GM12878 (cell line): ENCODE measurements around the gene VRK3. TPM values are rescaled to one million over a fixed set of nuclear protein-coding genes. Genes with fewer than 3 reads are reported as not detected.
"Not testable (repeated sequence)": the region's sequence is repeated elsewhere in the genome, so short reads cannot be mapped to it uniquely, and the experiment has no call there.

Experiments used
- ATAC-seq: fragments of 200-7000 bp; cut with Tn5 transposase; 3 replicates; pipeline ENCODE4 v1.9.1; 2020; ENCODE audit warnings: mild to moderate bottlenecking, moderate library complexity
- BruUV-seq: library from RNA; stranded (reverse); fragments of 400-500 nt; replicated peaks from 2 replicates; lab custom pipeline; 2021; lab: Mats Ljungman, UMichigan
- CTCF ChIA-PET: fragments of 300-600 bp; sonication (Branson Sonifier 250); formaldehyde crosslinking; extraction: SDS; loops from one replicate; lab custom pipeline; 2021; ENCODE audit warnings: inconsistent platforms; lab: Yijun Ruan, JAX
- POLR2A ChIA-PET: fragments of 350-600 bp; formaldehyde crosslinking; extraction: SDS; loops from one replicate; lab custom pipeline; 2021; ENCODE audit warnings: inconsistent platforms; lab: Charles Lee
- RAD21 ChIA-PET: fragments of 300-600 bp; sonication (Branson Sonifier 250); formaldehyde crosslinking; loops from one replicate; lab custom pipeline; 2023; ENCODE audit warnings: antibody characterized with exemption; ENCODE audit not compliant: unreplicated experiment; lab: Charles Lee
- SMC1A ChIA-PET: fragments of 300-600 bp; sonication (Branson Sonifier 250); formaldehyde crosslinking; loops from one replicate; lab custom pipeline; 2023; ENCODE audit not compliant: unreplicated experiment, uncharacterized antibody; lab: Charles Lee
- DNase-seq: peaks from one replicate; pipeline ENCODE4 v3.0.0-alpha.2; 2011; ENCODE audit warnings: low read depth, low spot score
- FAIRE-seq: peaks from 3 replicates; lab custom pipeline; 2011; peaks lifted over from hg19 to GRCh38; lab: Jason Lieb, UNC
- H2AFZ ChIP-seq: 2 replicates; pipeline ENCODE4 v1.6.0; 2011; ENCODE audit warnings: low read depth, low read length, control low read depth; ENCODE audit not compliant: control insufficient read depth
- H3K27ac ChIP-seq: 2 replicates; pipeline ENCODE4 v1.5.1; 2011; ENCODE audit warnings: control low read depth; ENCODE audit not compliant: control insufficient read depth, insufficient read depth
- H3K27me3 ChIP-seq, 2 experiments: replicated peaks in 1 of 2; 2 replicates each; pipeline versions ENCODE4 v1.6.0 to v1.6.1; 2011; ENCODE audit warnings: low read length in 1 of 2; ENCODE audit not compliant: control insufficient read depth in 2 of 2, insufficient read depth in 2 of 2
- H3K36me3 ChIP-seq, 2 experiments: 2 replicates each; pipeline ENCODE4 v1.5.1; 2011; ENCODE audit warnings: low read length in 1 of 2; ENCODE audit not compliant: control insufficient read depth in 2 of 2, insufficient read depth in 2 of 2
- H3K4me1 ChIP-seq: 2 replicates; pipeline ENCODE4 v1.6.1; 2011; ENCODE audit warnings: mild to moderate bottlenecking, low read length, moderate library complexity, mixed read lengths; ENCODE audit not compliant: control insufficient read depth, insufficient read depth
- H3K4me2 ChIP-seq: 2 replicates; pipeline ENCODE4 v1.6.0; 2011; ENCODE audit warnings: control low read depth; ENCODE audit not compliant: control insufficient read depth, insufficient read depth
- H3K4me3 ChIP-seq: fragments of 200-600 bp; sonication (generic); 2 replicates; pipeline ENCODE4 v1.5.1; 2016
- H3K79me2 ChIP-seq: 2 replicates; pipeline ENCODE4 v1.6.0; 2011; ENCODE audit warnings: low read length; ENCODE audit not compliant: control insufficient read depth, insufficient read depth
- H3K9ac ChIP-seq: 2 replicates; pipeline ENCODE4 v1.8.0; 2011; ENCODE audit warnings: low read length, control low read depth, mixed read lengths; ENCODE audit not compliant: control insufficient read depth, insufficient read depth
- H3K9me3 ChIP-seq: replicated peaks from 3 replicates; pipeline ENCODE4 v1.5.1; 2011; ENCODE audit warnings: mild to moderate bottlenecking, low read length; ENCODE audit not compliant: control insufficient read depth, insufficient read depth
- H4K20me1 ChIP-seq: 2 replicates; pipeline ENCODE4 v1.6.0; 2011; ENCODE audit not compliant: control insufficient read depth, insufficient read depth
- ASH2L ChIP-seq: fragments of 300-600, 200-600 bp; sonication (generic); IDR thresholded peaks from 2 replicates; pipeline ENCODE4 v1.6.1; 2017; ENCODE audit warnings: low read depth, mild to moderate bottlenecking, borderline replicate concordance
- CHD2 ChIP-seq: IDR thresholded peaks from 2 replicates; pipeline ENCODE4 v1.6.1; 2011; ENCODE audit warnings: low read depth, low read length, improper control_type of control experiment, borderline replicate concordance
- ETV6 ChIP-seq, 2 experiments: fragments of 450-650 bp in 1 of 2; IDR thresholded peaks in 1 of 2; conservative IDR thresholded peaks in 1 of 2; 2 replicates each; pipeline ENCODE4 v1.6.1; 2014; ENCODE audit warnings: antibody characterized with exemption in 1 of 2, borderline replicate concordance in 1 of 2, low read depth in 1 of 2, mild to moderate bottlenecking in 1 of 2, moderate library complexity in 1 of 2
- HDAC2 ChIP-seq: fragments of 200-600 bp; sonication (generic); IDR thresholded peaks from 2 replicates; pipeline ENCODE4 v1.6.1; 2017
- NR2C2 ChIP-seq: IDR thresholded peaks from 2 replicates; pipeline ENCODE4 v1.6.1; 2011; ENCODE audit warnings: borderline replicate concordance, low read depth; ENCODE audit not compliant: control insufficient read depth, insufficient read length
- POLR2AphosphoS5 ChIP-seq: IDR thresholded peaks from 2 replicates; pipeline ENCODE4 v1.6.1; 2011; ENCODE audit warnings: mild to moderate bottlenecking, low read length, inconsistent platforms
- REST ChIP-seq: IDR thresholded peaks from 2 replicates; pipeline ENCODE4 v1.6.1; 2012; ENCODE audit warnings: mild to moderate bottlenecking, low read depth, low read length
- SP1 ChIP-seq: IDR thresholded peaks from one replicate; pipeline ENCODE4 v1.6.1; 2011; ENCODE audit warnings: low read depth, low read length
- TCF12 ChIP-seq: IDR thresholded peaks from 2 replicates; pipeline ENCODE4 v1.6.1; 2011; ENCODE audit warnings: low read depth, mild to moderate bottlenecking, low read length
- ZBTB11 ChIP-seq: fragments of 450-650 bp; formaldehyde crosslinking; IDR thresholded peaks from 2 replicates; pipeline ENCODE4 v1.5.0; 2022; ENCODE audit warnings: mild to moderate bottlenecking, missing genetic modification characterization
- WGBS: methylation state at CpG from one replicate; pipeline ENCODE4 v1.1.6; 2016; ENCODE audit warnings: low lambda C conversion rate; ENCODE audit not compliant: insufficient replicate concordance, insufficient coverage; ENCODE audit errors: missing lambda C conversion rate; 5-methylcytosine and 5-hydroxymethylcytosine counted together
- in situ Hi-C: fragments of 300-500 bp; cut with MboI; formaldehyde crosslinking; loops from 9 replicates; pipeline ENCODE4 v1.14.3; 2018; ENCODE audit warnings: mixed read lengths
- intact Hi-C: fragments of 100-400 bp; cut with micrococcal nuclease; formaldehyde crosslinking; loops from one replicate; pipeline ENCODE4 v1.14.2; 2022; ENCODE audit not compliant: unreplicated experiment
- polyA plus RNA-seq, 11 experiments: library from polyadenylated mRNA; depleted of rRNA in 4 of 11; unstranded in 6 of 11; stranded (reverse) in 5 of 11; fragments of >200 nt; fragmentation: Nextera tagmentation in 4 of 11; fragmentation: Illumina TruSeq in 1 of 11; extraction: Ambion mirVana in 4 of 11; extraction: Trizol in 1 of 11; gene quantifications; 1 replicate in 1 of 11; 2 replicates in 10 of 11; pipeline versions ENCODE4 v1.2.1 to v1.2.3, GENCODE V29; 2011 to 2016; ENCODE audit warnings: inconsistent platforms in 2 of 11, missing spikeins in 2 of 11, low read depth in 1 of 11
- total RNA-seq, 4 experiments: library from RNA; depleted of rRNA in 3 of 4; stranded (reverse); fragments of >200 nt in 3 of 4; fragmentation: Illumina TruSeq in 1 of 4; extraction: Trizol in 1 of 4; gene quantifications; 2 replicates each; pipeline versions ENCODE4 v1.2.1 to v1.2.3, GENCODE V29; 2013 to 2021

The VRK3 gene
- total and polyA plus RNA-seq, 10 of the 15 experiments (the other 5 are each of a cell fraction or from before 2014, with no cell fraction given), result 17.3 to 61.9 (median 35.5) TPM

- H3K4me3 ChIP-seq, ATAC-seq, FAIRE-seq, H3K4me2 ChIP-seq, H3K9me3 ChIP-seq, RAD21 ChIA-PET, BruUV-seq, H3K9ac ChIP-seq, H3K27me3 ChIP-seq, DNase-seq, H3K79me2 ChIP-seq, H3K27ac ChIP-seq, H3K36me3 ChIP-seq, H3K4me1 ChIP-seq, intact Hi-C loops, CTCF ChIA-PET, H4K20me1 ChIP-seq, in situ Hi-C loops, SMC1A ChIA-PET, H2AFZ ChIP-seq: not testable (repeated sequence)
- WGBS, result 0% methylated on average over 4 of the region's 9 CpGs
- POLR2A ChIA-PET, result interaction anchor here (0.6 kb wide), 1 partner anchor 847 kb away, joined by 3 read pairs; no protein-coding TSS in a partner anchor
These were observed 55.8 kb downstream of the VRK3 start for GRCh38 chr19:49969355-49969754.

- RAD21 ChIA-PET, result no interaction called here
- ATAC-seq (no peak), FAIRE-seq (no peak), DNase-seq (no peak)
- H3K9me3 ChIP-seq, result no peaks in the 10 kb centered on the region
- WGBS, result 9% methylated on average over 4 of the region's 5 CpGs
- in situ Hi-C loops, result no loop called here
- no peaks in the 10 kb centered on the region for H3K79me2 ChIP-seq
- BruUV-seq, result no TSS peak
- CTCF ChIA-PET, result no interaction called here
- no peak overlapping the region for H3K27ac ChIP-seq
- H3K4me3 ChIP-seq, result no peak overlapping the region
- H3K27me3 ChIP-seq, result no peaks in the 10 kb centered on the region
- intact Hi-C loops, result no loop called here
- POLR2A ChIA-PET, result no interaction called here
- H3K9ac ChIP-seq, result no peak overlapping the region
- no peak overlapping the region for H3K4me2 ChIP-seq
- SMC1A ChIA-PET, result no interaction called here
- no peaks in the 10 kb centered on the region for H4K20me1 ChIP-seq
- H2AFZ ChIP-seq, result no peak overlapping the region
- no peaks in the 10 kb centered on the region for H3K4me1 ChIP-seq
- H3K36me3 ChIP-seq, result no peaks in the 10 kb centered on the region
- no peak for TF ChIP-seq SP1
- TF ChIP-seq HDAC2, result no peak
- no peak for TF ChIP-seq TCF12
- TF ChIP-seq ZBTB11 (CRISPR knock-in tag), result no peak
- no peak for TF ChIP-seq POLR2AphosphoS5
- TF ChIP-seq NR2C2, result no peak
- TF ChIP-seq CHD2, result no peak
- TF ChIP-seq ASH2L, result no peak
- TF ChIP-seq REST, result no peak
- no peak for TF ChIP-seq ETV6 (conservative IDR thresholded peaks at IDR 0.05 in 1 of 2, IDR thresholded peaks at IDR 0.05 in 1 of 2; ENCODE audit: borderline replicate concordance in 1 of 2, low read depth in 1 of 2)
These were observed 56.8 kb downstream of the VRK3 start for GRCh38 chr19:49968279-49968922.
